Fibroblast of villous mesenchyme (primary cell): ENCODE results near the gene E4F1. TPM values are rescaled to one million over a fixed set of nuclear protein-coding genes. Genes with fewer than 3 reads are reported as not detected.
"Not testable (repeated sequence)": the region's sequence is repeated elsewhere in the genome, so short reads cannot be mapped to it uniquely, and the experiment has no call there.

Source experiments
- DNase-seq: peaks from one replicate; pipeline ENCODE4 v3.0.0-alpha.2; 2010; ENCODE audit warnings: low read depth
- H3K4me3 ChIP-seq: 2 replicates; pipeline ENCODE4 v1.5.1; 2011; ENCODE audit warnings: low read depth, mild to moderate bottlenecking, low read length
- total RNA-seq: library from RNA; depleted of rRNA; stranded (reverse); fragments of >200 nt; gene quantifications from 2 replicates; pipeline ENCODE4 v1.2.3, GENCODE V29; 2012
- TF ChIP-seq, protein P1 (sequence below): IDR thresholded peaks from 2 replicates; pipeline ENCODE4 v1.5.1; 2012; ENCODE audit warnings: low read depth, mild to moderate bottlenecking, low read length; ENCODE audit not compliant: insufficient read depth

Gene E4F1
- total RNA-seq, 1 donor: 25.9 TPM

DNA sequence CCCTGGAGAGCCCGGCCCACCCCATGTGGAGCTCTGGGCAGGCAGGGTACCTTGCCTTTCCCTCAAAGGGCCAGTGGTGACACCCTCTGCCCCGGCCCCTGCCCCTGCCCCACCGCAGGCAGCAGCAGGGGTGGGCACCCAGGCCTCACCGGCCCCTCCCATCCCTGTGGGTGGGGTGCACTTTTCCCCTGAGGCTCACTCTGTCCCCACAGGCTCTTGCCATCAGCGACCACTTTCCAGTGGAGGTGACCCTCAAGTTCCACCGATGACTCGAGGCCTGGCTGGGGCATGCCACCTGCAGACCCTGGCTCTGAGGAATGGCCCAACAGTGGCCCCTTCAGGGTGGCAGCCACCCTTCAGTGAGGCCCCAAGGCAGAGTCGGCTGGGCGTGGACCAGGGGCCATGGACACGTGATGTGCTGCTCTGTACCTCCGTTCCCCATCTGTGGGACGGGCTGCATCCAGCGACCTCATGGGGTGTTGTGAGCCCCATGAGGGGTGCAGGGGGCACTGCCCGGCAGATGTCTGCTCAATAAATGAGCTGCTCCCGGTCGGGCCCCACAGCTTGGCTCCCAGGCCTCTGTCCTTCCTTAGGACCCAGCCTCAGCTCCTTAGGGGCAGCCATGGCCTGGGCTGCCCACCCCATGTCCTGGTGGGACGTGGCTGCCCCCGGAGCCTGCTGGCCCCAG lies 14.9 kb downstream of the E4F1 start:
- TF ChIP-seq, protein P1, sequence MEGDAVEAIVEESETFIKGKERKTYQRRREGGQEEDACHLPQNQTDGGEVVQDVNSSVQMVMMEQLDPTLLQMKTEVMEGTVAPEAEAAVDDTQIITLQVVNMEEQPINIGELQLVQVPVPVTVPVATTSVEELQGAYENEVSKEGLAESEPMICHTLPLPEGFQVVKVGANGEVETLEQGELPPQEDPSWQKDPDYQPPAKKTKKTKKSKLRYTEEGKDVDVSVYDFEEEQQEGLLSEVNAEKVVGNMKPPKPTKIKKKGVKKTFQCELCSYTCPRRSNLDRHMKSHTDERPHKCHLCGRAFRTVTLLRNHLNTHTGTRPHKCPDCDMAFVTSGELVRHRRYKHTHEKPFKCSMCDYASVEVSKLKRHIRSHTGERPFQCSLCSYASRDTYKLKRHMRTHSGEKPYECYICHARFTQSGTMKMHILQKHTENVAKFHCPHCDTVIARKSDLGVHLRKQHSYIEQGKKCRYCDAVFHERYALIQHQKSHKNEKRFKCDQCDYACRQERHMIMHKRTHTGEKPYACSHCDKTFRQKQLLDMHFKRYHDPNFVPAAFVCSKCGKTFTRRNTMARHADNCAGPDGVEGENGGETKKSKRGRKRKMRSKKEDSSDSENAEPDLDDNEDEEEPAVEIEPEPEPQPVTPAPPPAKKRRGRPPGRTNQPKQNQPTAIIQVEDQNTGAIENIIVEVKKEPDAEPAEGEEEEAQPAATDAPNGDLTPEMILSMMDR: no peak
- no peak for DNase-seq
- no peak overlapping the region for H3K4me3 ChIP-seq

DNA sequence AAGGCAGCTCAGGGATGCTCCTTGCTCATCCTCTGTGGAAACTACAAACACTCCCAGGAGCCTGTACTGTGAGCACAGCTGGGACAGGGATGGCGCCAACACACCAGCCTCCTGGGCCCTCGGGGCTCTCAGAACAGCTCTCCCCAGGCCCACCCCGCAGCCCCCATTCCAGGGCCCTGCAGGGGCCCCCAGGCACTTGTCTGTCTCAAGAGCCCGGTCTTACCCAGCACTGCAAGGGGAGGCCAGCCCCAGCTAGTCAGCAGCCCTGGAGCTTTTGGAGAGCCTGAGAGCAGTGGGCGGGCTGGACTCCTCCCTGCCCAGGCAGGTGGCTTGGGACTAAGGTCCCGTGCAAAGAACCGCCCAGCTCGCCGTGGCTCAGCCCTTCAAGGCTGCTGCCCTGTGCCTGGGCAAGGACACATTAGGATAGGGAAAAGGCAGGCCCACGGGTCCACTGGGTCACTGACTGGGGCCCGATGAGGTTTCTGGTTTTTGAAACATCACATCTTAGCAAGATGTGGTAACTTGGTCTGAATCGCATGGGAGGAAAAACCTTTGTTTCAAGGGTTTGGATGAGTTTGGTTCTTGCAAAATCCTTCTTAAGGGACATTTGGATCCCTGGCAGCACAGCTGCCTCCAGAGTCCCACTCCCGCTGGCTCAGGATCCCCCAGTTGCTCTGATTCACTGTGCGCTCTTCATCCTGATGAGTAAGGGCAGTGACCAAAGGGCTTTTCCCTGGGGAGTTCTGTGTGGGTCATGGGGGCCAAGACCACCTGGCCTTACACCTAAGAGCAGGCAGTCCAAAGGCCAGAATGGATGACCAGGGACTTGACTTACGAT lies 15.7 kb downstream of the E4F1 start:
- TF ChIP-seq, protein P1: no peak
- H3K4me3 ChIP-seq: no peak overlapping the region
- no peak for DNase-seq

DNA sequence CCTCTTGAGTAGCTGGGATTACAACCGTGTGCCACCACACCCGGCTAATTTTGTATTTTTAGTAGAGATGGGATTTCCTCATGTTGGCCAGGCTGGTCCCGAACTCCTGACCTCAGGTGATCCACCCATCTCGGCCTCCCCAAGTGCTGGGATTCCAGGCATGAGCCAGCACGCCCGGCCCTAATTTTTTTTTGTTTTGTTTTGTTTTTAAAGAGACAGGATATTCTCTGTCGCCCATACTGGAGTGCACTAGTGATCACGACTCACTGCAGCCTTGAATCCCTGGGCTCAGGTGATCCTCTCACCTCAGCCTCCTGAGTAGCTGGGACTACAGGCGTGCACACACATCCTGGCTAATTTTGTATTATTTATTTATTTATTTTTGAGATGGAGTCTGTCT lies 16.9 kb downstream of the E4F1 start:
- DNase-seq, H3K4me3 ChIP-seq: not testable (repeated sequence)

DNA sequence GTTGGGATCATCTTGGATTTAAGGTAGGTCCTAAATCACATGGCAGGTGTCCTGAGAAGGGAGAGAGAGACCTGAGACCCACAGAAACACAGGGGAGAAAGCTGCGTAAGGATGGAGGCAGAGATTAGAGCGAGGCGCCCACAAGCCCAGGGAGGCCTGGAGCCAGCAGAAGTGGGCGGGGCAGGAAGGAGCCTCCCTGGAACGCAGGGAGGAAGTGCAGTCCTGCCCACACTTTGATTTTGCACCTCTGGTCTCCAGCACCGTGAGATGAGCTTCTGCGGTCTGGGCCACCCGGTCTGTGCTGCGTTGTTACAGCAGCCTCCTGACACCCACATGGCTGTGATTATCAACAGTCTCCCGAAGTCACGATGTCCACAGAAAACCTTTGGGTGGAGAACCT lies 19.2 kb downstream of the E4F1 start:
- H3K4me3 ChIP-seq: no peak overlapping the region
- DNase-seq: no peak
- TF ChIP-seq, protein P1: no peak

DNA sequence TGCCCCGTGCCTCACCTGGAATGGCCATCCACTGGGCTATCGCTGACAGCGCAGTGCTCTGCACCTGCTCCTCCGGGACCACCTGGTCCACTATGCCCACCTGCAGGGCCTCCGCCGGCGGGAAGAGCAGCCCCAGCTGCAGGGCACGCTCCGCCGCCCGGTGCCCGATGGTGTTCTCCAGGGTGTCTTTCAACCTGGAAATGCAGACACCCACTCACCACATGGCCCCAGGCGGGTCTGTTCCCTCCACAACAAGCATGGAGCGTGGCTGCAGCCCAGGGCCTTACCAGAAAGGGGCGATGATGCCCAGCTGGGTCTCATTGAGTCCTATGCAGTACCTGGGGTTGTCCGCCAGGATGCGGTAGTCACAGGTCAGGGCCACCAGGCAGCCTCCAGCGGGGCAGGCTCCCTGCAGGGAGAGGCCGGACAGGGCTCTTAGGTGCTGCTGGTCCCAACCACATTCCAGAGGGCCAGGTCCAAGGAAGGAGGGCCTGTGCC lies 19.7 kb downstream of the E4F1 start:
- no peak for DNase-seq

DNA sequence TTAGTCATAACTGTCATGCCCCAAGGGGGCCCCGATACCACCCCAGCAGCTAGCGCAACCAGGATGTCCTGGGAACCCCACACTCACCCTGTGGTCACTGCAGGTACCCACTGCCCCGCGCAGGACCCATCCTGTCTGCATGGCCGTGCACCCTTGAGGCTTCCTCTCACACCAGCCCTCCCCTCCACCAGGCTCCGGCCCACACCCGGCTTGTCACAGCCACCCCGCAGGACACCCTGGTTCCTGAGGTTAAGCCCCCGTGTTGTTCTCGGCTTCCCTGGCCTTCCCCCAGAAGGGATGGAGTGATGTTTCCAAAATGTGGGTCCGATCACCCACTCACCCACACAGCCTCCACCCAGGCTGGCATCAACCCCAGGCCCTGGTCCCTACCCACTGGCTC lies 20.4 kb downstream of the E4F1 start:
- TF ChIP-seq, protein P1: no peak
- no peak overlapping the region for H3K4me3 ChIP-seq
- no peak for DNase-seq

More for the DNA sequence above, 19.7 kb downstream of the E4F1 start:
- TF ChIP-seq, protein P1: no peak
- no peak overlapping the region for H3K4me3 ChIP-seq

DNA sequence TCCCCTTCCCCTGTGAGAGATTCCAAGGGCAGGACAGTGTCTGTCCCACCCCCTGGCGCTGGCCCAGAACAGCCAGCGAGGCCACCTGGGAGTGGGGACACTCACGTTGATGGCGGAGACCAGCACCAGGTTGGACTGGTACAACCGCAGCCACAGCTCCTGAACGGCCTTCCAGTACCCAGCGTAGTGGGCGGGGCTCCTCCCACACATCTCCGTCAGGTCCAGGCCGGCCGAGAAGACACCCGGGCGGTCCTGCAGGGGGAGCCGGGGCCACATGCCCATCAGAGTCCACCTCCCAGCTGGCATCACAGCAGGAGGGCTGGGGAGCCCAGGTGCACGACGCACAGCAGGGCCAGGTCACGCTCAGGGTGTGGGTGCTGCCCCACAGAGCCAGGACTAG lies 20.9 kb downstream of the E4F1 start:
- DNase-seq: no peak
- TF ChIP-seq, protein P1: no peak
- no peak overlapping the region for H3K4me3 ChIP-seq
